CD14-positive monocyte (primary cell): ENCODE data around the gene ZNRF1. TPM values are rescaled to one million over a fixed set of nuclear protein-coding genes. Genes with fewer than 3 reads are reported as not detected.
A peak's percentile ranks its signal among the peaks of the same experiment; 100 is the strongest.

ENCODE experiments used
- DNase-seq, 3 donors: peaks; one replicate each; pipeline ENCODE4 v3.0.0-alpha.2; 2011 to 2022
- H2AFZ ChIP-seq: 2 replicates; pipeline ENCODE4 v1.6.0; 2012; ENCODE audit warnings: mild to moderate bottlenecking, low read depth, low read length, inconsistent platforms; ENCODE audit not compliant: insufficient read depth, poor library complexity, severe bottlenecking
- H3K27ac ChIP-seq, 2 donors: 1 replicate in 1 of 2; 2 replicates in 1 of 2; pipeline ENCODE4 v1.5.1; 2012 to 2013; ENCODE audit warnings: low read length in 2 of 2, control low read depth in 1 of 2, inconsistent platforms in 1 of 2, low read depth in 1 of 2, mild to moderate bottlenecking in 1 of 2
- H3K27me3 ChIP-seq, 2 donors: one replicate each; pipeline versions ENCODE4 v1.6.0 to v1.6.1; 2011 to 2013; ENCODE audit warnings: low read length in 2 of 2; ENCODE audit not compliant: control insufficient read depth in 2 of 2, insufficient read depth in 2 of 2
- H3K36me3 ChIP-seq, 2 donors: replicated peaks in 1 of 2; 1 replicate in 1 of 2; 2 replicates in 1 of 2; pipeline versions ENCODE4 v1.5.1 to v1.6.1; 2012 to 2013; ENCODE audit warnings: low read length in 2 of 2, control low read depth in 1 of 2, inconsistent platforms in 1 of 2, mild to moderate bottlenecking in 1 of 2; ENCODE audit not compliant: insufficient read depth in 2 of 2, control insufficient read depth in 1 of 2
- H3K4me1 ChIP-seq, 2 donors: 1 replicate in 1 of 2; 2 replicates in 1 of 2; pipeline versions ENCODE4 v1.5.1 to v1.6.1; 2012 to 2013; ENCODE audit warnings: low read length in 2 of 2, control low read depth in 1 of 2, inconsistent platforms in 1 of 2, mild to moderate bottlenecking in 1 of 2, moderate library complexity in 1 of 2; ENCODE audit not compliant: insufficient read depth in 2 of 2, control insufficient read depth in 1 of 2
- H3K4me2 ChIP-seq: replicated peaks from 2 replicates; pipeline ENCODE3; 2012; ENCODE audit warnings: low read length, moderate library complexity, mild to moderate bottlenecking; ENCODE audit not compliant: poor library complexity, severe bottlenecking; ENCODE audit errors: extremely low read depth
- H3K4me3 ChIP-seq, 3 experiments: fragments of 200-600 bp in 1 of 3; sonication (generic) in 1 of 3; replicated peaks in 1 of 3; 1 replicate in 2 of 3; 2 replicates in 1 of 3; pipeline ENCODE4 v1.5.1; 2011 to 2013; ENCODE audit warnings: low read length in 3 of 3, mild to moderate bottlenecking in 3 of 3, control low read depth in 2 of 3, low read depth in 2 of 3, inconsistent platforms in 1 of 3, moderate library complexity in 1 of 3
- H3K79me2 ChIP-seq: 2 replicates; pipeline ENCODE4 v1.6.0; 2012; ENCODE audit warnings: mild to moderate bottlenecking, control low read depth, inconsistent platforms, low read length, moderate library complexity; ENCODE audit not compliant: insufficient read depth
- H3K9ac ChIP-seq: 2 replicates; pipeline ENCODE4 v1.6.0; 2017; ENCODE audit warnings: low read length, mild to moderate bottlenecking; ENCODE audit not compliant: insufficient read depth, poor library complexity, severe bottlenecking
- H3K9me3 ChIP-seq, 2 donors: replicated peaks in 1 of 2; 1 replicate in 1 of 2; 2 replicates in 1 of 2; pipeline versions ENCODE4 v1.5.1 to v1.6.1; 2012 to 2013; ENCODE audit warnings: low read length in 2 of 2, control low read depth in 1 of 2; ENCODE audit not compliant: control insufficient read depth in 1 of 2, insufficient read depth in 1 of 2
- H4K20me1 ChIP-seq: 2 replicates; pipeline ENCODE4 v1.6.0; 2012; ENCODE audit warnings: mild to moderate bottlenecking, low read length, control low read depth, moderate library complexity; ENCODE audit not compliant: insufficient read depth
- H3K27ac Mint-ChIP-seq, 7 donors: one replicate each; pipeline ENCODE4 v1.8.0; 2020; ENCODE audit warnings: mild to moderate bottlenecking in 7 of 7, mixed read lengths in 7 of 7, moderate library complexity in 6 of 7, inconsistent platforms in 2 of 7
- H3K27me3 Mint-ChIP-seq, 3 donors: one replicate each; pipeline ENCODE4 v1.8.0; 2021 to 2022; ENCODE audit warnings: low read depth in 3 of 3, mild to moderate bottlenecking in 3 of 3, mixed read lengths in 3 of 3, moderate library complexity in 3 of 3, inconsistent platforms in 1 of 3
- H3K36me3 Mint-ChIP-seq, 2 donors: one replicate each; pipeline ENCODE4 v1.8.0; 2020; ENCODE audit warnings: mixed read lengths in 2 of 2, inconsistent platforms in 1 of 2, mild to moderate bottlenecking in 1 of 2
- H3K4me1 Mint-ChIP-seq: one replicate; pipeline ENCODE4 v1.8.0; 2020; ENCODE audit warnings: mild to moderate bottlenecking, mixed read lengths
- H3K4me3 Mint-ChIP-seq, 2 donors: one replicate each; pipeline ENCODE4 v1.8.0; 2020; ENCODE audit warnings: mild to moderate bottlenecking in 2 of 2, mixed read lengths in 2 of 2, moderate library complexity in 1 of 2
- H3K9me3 Mint-ChIP-seq, 7 donors: one replicate each; pipeline ENCODE4 v1.8.0; 2020 to 2022; ENCODE audit warnings: mixed read lengths in 7 of 7, mild to moderate bottlenecking in 6 of 7, moderate library complexity in 6 of 7, inconsistent platforms in 2 of 7
- WGBS: methylation state at CpG from one replicate; pipeline ENCODE4 v1.1.5; 2013; ENCODE audit warnings: missing lambda C conversion rate; ENCODE audit not compliant: insufficient coverage; 5-methylcytosine and 5-hydroxymethylcytosine counted together
- intact Hi-C, 2 donors: fragments of 100-400 bp; cut with micrococcal nuclease; formaldehyde crosslinking; loops; one replicate each; pipeline versions ENCODE4 v1.15.0 to v1.15.1; 2023
- polyA plus RNA-seq, 3 donors: library from polyadenylated mRNA; depleted of rRNA in 1 of 3; unstranded in 2 of 3; stranded (reverse) in 1 of 3; fragments of 300-500 nt in 2 of 3; fragments of >200 nt in 1 of 3; fragmentation: Illumina TruSeq in 2 of 3; gene quantifications; 1 replicate in 2 of 3; 2 replicates in 1 of 3; pipeline ENCODE4 v1.2.3, GENCODE V29; 2012 to 2021
- TF ChIP-seq, protein P1 (sequence below): fragments of 200-600 bp; IDR thresholded peaks from one replicate; pipeline ENCODE4 v1.8.0; 2022; ENCODE audit warnings: antibody characterized with exemption, mild to moderate bottlenecking

ZNRF1 gene
- polyA plus RNA-seq, 3 donors: 1.9 to 5.3 (median 4.3) TPM

DNA sequence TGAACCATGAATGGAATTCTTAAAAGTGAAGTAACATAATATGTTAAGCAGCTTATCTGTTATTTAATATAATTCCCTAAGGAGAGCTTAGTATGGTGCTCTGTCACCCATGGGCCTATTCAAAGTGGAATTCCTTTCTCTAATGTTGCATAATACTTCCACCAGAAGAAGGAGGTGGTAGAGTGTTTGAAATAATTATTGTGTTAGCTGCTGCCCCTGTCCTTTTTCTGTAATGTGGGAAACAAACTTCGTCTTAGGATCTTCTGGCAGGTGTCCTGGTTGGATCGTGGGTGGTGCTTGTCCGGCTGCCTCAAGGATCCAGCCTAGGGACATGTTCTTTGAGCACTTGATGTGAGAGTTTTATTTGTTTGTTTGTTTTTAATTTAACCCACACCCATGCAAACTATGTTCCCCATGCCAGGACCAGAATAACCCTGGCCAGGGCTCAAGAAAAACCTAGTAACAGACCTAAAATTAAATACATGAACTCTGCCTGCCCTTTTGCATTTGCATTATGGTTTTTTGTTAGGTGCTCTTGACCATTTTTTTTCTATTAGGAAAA lies 46.1 kb downstream of the ZNRF1 start:
- Histone ChIP-seq H3K79me2 (peaks cover 91% of the 10 kb centered on the region), H3K27me3 (no peaks in the 10 kb centered on the region), H3K4me1 (peaks cover 11 to 18% of the 10 kb centered on the region in 2 donors), H3K36me3 (no peaks in the 10 kb centered on the region), H3K27ac (no peak overlapping the region), H3K9me3 (no peaks in the 10 kb centered on the region), H3K4me2 (no peak overlapping the region), H4K20me1 (no peaks in the 10 kb centered on the region), H3K4me3 (no peak overlapping the region), H3K9ac (no peak overlapping the region), H2AFZ (no peak overlapping the region)
- peaks cover 1 to 3% of the 10 kb centered on the region in 2 donors for H3K36me3 Mint-ChIP-seq
- H3K4me1 Mint-ChIP-seq: peaks cover 30% of the 10 kb centered on the region
- 33% methylated on average over 1 of the region's 3 CpGs for WGBS
- H3K9me3 Mint-ChIP-seq: peaks cover 0 to 5% (median 0%) of the 10 kb centered on the region in 7 donors
- DNase-seq: no peak
- H3K27me3 Mint-ChIP-seq: peaks cover 0 to 2% (median 0%) of the 10 kb centered on the region in 3 donors
- TF ChIP-seq, protein P1, sequence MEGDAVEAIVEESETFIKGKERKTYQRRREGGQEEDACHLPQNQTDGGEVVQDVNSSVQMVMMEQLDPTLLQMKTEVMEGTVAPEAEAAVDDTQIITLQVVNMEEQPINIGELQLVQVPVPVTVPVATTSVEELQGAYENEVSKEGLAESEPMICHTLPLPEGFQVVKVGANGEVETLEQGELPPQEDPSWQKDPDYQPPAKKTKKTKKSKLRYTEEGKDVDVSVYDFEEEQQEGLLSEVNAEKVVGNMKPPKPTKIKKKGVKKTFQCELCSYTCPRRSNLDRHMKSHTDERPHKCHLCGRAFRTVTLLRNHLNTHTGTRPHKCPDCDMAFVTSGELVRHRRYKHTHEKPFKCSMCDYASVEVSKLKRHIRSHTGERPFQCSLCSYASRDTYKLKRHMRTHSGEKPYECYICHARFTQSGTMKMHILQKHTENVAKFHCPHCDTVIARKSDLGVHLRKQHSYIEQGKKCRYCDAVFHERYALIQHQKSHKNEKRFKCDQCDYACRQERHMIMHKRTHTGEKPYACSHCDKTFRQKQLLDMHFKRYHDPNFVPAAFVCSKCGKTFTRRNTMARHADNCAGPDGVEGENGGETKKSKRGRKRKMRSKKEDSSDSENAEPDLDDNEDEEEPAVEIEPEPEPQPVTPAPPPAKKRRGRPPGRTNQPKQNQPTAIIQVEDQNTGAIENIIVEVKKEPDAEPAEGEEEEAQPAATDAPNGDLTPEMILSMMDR: no peak
- intact Hi-C loops: no loop called here
- no peak overlapping the region for H3K4me3 Mint-ChIP-seq
- H3K27ac Mint-ChIP-seq: peak overlapping the region in 2 of 7 donors; percentile 2 to 71

DNA sequence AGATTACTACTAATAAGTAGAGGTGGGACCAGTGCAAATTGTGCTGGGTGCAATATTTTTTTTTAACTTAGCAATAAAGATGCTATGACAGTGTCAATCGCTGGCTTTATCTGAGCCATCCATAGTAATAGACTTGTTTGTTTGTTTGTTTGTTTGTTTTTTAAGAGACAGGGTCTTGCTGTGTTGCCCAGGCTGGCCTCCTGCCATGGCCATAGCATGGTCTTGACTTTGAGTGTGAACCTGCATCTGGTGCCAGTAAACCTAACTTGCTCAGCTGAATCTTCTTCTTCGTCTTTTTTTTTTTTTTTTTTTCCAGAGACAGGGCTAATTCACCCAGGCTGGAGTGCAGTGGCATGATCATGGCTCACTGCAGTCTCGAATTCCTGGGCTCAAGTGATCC lies 46.6 kb downstream of the ZNRF1 start:
- TF ChIP-seq, protein P1: no peak
- H3K4me3 Mint-ChIP-seq: no peak overlapping the region
- no peaks in the 10 kb centered on the region for H3K27me3 ChIP-seq
- no peak overlapping the region for H2AFZ ChIP-seq
- peaks cover 1 to 3% of the 10 kb centered on the region in 2 donors for H3K36me3 Mint-ChIP-seq
- H3K4me1 Mint-ChIP-seq: peaks cover 26% of the 10 kb centered on the region
- no peaks in the 10 kb centered on the region for H3K36me3 ChIP-seq
- no peak overlapping the region for H3K9ac ChIP-seq
- no peaks in the 10 kb centered on the region for H4K20me1 ChIP-seq
- no peaks in the 10 kb centered on the region for H3K9me3 ChIP-seq
- no peak for DNase-seq
- peaks cover 0 to 2% (median 0%) of the 10 kb centered on the region in 3 donors for H3K27me3 Mint-ChIP-seq
- H3K4me3 ChIP-seq: no peak overlapping the region
- WGBS: 67% methylated on average over 1 of the region's 3 CpGs
- H3K9me3 Mint-ChIP-seq: peaks cover 0 to 8% (median 2%) of the 10 kb centered on the region in 7 donors
- H3K4me2 ChIP-seq: no peak overlapping the region
- peak overlapping the region in 1 of 7 donors; percentile 68 for H3K27ac Mint-ChIP-seq
- intact Hi-C loops: no loop called here
- peaks cover 11 to 18% of the 10 kb centered on the region in 2 donors for H3K4me1 ChIP-seq
- peaks cover 91% of the 10 kb centered on the region for H3K79me2 ChIP-seq
- H3K27ac ChIP-seq: no peak overlapping the region
